GM21786 (cell line): ENCODE results near the gene LRRC8D.

Source experiments
- ATAC-seq: cut with Tn5 transposase; IDR thresholded peaks from one replicate; pipeline ENCODE4 v1.9.1; 2021; ENCODE audit not compliant: unreplicated experiment

LRRC8D gene

GRCh38 chr1:89833183-89834082, 12.6 kb downstream of the LRRC8D start:
- ATAC-seq = no peak

DNA sequence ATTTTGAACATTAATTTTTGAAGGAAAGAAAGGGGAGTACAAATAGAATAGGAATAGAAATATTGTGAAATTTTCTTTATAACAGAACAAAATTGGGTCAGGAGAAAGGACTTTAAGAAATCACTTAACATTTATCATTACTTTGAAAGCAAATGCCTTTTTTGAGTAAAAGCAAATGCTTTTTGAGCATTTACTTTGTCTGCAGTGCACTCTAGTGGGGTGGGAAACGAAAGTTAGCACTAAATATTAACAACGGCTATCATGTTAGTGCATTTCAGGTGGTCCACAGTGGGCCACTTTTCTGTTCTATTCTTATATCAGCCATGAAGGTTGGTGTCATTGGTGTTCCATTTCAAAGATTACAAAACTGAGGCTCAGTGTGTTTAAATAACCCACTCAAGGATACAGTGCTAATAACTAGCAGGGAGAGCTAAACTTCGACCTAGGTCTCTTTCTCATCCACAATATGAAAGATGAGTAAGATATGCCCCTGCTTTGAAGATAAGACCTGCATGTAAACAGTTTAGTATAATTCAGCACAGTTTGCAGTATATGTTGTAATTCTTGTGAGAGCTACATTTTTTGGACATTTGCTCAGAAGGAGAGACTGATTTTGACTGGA, 13.4 kb downstream of the LRRC8D start:
- no peak for ATAC-seq

- ATAC-seq = no peak
These were observed 15.6 kb downstream of the LRRC8D start for GRCh38 chr1:89836252-89837035.

DNA sequence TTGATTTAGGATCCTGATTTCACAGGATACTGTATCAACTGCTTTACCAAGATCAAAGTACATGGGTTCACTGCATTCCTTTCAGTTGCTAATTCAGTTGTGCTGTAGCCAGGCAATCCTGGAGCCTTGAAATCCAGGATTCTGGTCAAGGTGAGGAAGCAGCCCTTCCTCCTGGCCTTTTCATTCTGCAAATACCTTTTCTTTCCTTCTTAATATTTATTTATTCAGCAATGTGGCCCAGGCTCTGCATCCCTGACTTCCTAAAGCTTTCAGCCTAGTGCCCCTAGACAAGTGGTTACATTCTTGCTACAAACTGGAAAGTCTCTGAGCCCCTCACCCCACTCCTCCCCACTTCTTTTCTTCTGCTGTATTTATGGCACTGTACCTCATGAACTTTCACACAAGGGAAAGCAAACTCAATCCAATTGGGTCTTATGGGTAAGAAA, 16.2 kb downstream of the LRRC8D start:
- ATAC-seq = no peak

- ATAC-seq = no peak
These were observed 16.7 kb downstream of the LRRC8D start for GRCh38 chr1:89837510-89837909.

DNA sequence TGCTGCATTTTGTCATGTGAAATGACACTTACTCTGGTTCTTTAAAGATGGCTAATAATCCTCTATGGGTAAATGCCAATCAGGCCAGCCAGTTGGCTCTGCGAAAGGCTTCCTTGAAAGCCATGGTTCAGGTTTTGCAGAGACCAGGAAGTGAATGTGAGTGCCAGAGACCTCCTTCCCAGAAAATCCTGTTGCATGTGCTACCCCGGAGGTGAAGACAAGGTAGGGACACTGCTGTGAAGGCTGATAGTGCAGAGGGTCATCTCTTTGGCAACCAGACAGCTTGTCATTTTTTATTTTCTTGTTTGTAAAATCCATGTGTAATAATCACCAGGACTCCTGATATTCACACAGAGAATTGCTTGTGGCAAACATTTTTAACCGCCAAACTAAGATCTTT, 18.7 kb downstream of the LRRC8D start:
- ATAC-seq = no peak

DNA sequence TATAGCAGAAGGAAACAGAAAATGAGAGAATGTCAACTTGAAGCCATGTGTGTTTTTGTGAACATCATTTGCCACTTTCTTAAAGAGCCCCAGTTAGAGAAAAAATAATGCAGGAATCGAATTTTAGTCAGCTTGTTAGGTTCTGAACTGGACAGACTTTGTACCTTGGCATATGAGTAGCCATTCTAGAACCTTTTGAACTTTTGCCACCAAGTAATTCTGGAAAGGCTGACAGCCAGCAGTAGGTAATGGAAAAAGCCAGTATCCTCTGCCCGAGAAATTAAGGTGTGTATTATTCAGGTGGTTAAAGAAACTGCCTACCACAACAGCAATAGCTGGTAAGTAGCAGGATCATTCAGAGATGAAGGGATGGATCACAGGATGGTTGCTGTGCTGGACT, 20.7 kb downstream of the LRRC8D start:
- ATAC-seq = no peak

GRCh38 chr1:89842567-89843272, 21.9 kb downstream of the LRRC8D start:
- ATAC-seq = peak; percentile 36

- peak; percentile 73 for ATAC-seq
These were observed 22.7 kb downstream of the LRRC8D start for GRCh38 chr1:89843273-89844130.

DNA sequence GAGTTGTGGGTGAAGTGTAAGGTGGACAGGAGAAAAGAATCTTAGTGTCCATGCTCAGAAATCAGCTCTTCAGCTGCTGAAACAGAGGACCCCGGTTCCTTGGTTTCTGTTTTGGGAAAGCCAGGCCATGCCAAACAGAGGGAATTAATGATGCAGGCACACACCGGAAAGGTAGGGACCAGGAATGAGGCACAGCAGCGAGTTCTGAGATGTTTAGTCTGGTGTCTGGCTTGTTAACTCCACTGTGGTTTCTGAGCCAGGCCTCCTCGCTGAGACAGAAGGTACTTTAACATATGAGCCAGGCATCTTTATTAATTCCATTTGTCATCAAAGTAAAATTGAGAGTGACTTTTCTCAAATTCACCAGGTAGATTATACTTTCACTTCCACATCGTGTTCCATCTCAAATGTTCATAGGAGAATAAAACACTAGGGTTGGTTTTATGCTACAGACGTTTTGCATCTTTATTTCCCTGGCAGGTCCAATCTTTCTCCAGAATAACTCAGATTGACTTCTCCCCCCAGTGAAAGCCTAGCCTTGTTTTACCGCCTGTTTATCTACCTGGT, 23.5 kb downstream of the LRRC8D start:
- ATAC-seq = no peak

GRCh38 chr1:89844860-89845259, 24.0 kb downstream of the LRRC8D start:
- ATAC-seq = no peak

- no peak for ATAC-seq
These were observed 26.4 kb downstream of the LRRC8D start for GRCh38 chr1:89847191-89847729.

DNA sequence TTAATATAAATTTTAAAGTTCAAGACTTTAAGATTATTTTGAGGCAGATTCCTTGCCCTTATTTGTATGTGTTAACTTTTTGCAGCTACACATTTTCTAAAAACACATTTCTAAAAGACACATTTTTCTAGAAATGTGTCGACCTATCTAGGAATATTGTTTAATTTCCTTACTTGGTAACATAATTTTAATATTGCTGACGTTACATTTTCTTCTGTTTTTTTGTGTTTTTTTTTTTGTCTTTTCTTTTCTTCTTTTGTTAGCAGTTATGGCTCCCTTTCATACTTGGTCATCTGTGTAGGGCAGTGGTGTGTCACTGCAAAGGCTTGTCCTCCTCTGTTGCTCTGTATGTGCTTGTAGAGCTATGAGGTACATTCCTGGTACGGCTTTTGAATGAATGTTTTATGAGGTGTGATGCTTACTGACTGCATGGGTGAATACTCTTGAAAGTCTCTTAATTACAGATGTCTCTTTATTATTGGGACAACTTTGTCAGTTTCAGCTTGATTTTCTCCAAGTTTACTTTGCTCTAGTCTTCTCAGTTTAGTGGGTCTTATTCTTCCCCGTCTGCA, 30.1 kb downstream of the LRRC8D start:
- no peak for ATAC-seq

DNA sequence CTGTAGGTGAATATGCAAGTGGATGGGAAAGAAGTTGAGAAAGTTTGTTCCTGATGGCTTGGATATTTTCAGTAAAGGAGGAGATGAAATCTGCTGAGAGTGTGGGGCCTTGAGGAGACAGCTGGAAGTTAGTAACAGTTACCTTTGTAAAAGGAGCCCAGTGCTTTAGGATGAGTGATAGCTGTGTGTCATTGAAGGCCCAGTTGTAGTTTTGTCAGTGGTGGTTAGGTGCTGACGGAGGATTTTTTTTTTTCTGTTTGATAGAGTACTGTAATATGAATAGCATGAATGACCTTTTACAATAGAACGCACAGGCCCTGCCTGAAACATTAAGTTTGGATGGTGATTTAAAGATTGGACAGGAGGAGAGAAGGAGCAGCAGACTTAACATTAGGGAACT, 33.3 kb downstream of the LRRC8D start:
- ATAC-seq = no peak

GRCh38 chr1:89855413-89856123, 34.7 kb downstream of the LRRC8D start:
- peak; percentile 84 for ATAC-seq

DNA sequence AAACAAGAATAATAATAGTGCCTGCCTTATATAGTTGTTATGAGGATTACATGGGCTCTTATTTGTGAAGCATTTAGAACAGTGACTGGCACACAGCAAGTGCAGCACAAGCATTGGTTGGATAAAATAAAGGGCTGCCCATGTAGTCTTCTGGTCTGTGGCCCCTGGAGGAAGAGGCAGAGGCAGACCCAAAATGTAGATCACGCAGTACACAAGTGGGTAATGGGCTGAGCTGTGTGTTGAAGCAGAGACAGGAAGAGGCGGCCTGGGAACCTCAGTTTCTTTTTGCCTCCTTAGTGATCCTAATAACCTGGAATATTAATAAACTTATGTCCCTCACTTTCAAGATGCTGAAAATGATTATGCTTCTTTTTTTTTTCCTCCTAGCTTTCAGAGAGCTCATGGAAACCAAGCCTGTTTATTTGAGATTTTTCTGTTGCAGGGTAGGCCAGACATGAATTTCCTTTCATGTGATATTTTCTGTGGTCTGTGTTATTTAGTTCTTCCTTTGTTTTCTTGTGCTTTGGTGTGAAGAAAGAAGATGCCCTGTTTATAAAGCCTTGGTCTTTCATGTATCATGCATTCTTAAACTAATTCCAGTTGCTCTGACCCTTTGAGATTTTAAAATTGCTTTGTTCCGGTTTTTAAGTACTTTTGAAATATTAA, 42.5 kb downstream of the LRRC8D start:
- no peak for ATAC-seq

GRCh38 chr1:89865498-89866382, 44.9 kb downstream of the LRRC8D start:
- no peak for ATAC-seq
